ENCODE data around the gene RAB11FIP3.

- TF ChIP-seq POLR2A (IDR thresholded peaks at IDR 0.05; ENCODE audit: low read depth, low read length) (no peak; the same call in 1 of the 2 replicates), TAF1 (IDR thresholded peaks at IDR 0.05; ENCODE audit: borderline replicate concordance, low read depth, low read length) (no peak), POLR2AphosphoS5 (IDR thresholded peaks at IDR 0.05; ENCODE audit: low read depth, low read length) (no peak)
Observed at GRCh38 chr16:425740-426114, 278 bp downstream of the RAB11FIP3 start.
